CD8-positive, alpha-beta memory T cell (primary cell): ENCODE results near the gene OPCML. TPM values are rescaled to one million over a fixed set of nuclear protein-coding genes. Genes with fewer than 3 reads are reported as not detected.

Experiments used
- CTCF ChIA-PET: fragments of 350-600 bp; sonication (Branson Sonifier 250); formaldehyde crosslinking; loops from one replicate; lab custom pipeline; 2021; ENCODE audit warnings: antibody characterized with exemption; lab: Charles Lee
- POLR2A ChIA-PET: fragments of 350-600 bp; sonication (Branson Sonifier 250); formaldehyde crosslinking; loops from one replicate; lab custom pipeline; 2021; ENCODE audit warnings: antibody characterized with exemption; lab: Charles Lee
- DNase-seq, 5 donors: peaks; one replicate each; pipeline versions ENCODE4 v3.0.0 to v3.0.0-alpha.2; 2020 to 2022; ENCODE audit warnings: mixed read lengths in 1 of 5
- H3K27ac ChIP-seq: one replicate; pipeline ENCODE4 v1.7.0; 2013; ENCODE audit warnings: low read depth, mild to moderate bottlenecking, low read length, moderate library complexity
- H3K27me3 ChIP-seq: 2 replicates; pipeline ENCODE4 v1.7.0; 2013; ENCODE audit warnings: low read length, mild to moderate bottlenecking; ENCODE audit not compliant: insufficient read depth, poor library complexity, severe bottlenecking
- H3K36me3 ChIP-seq: 2 replicates; pipeline ENCODE4 v1.7.0; 2013; ENCODE audit warnings: mild to moderate bottlenecking, low read length, moderate library complexity; ENCODE audit not compliant: insufficient read depth
- H3K4me1 ChIP-seq: 2 replicates; pipeline ENCODE4 v1.7.0; 2013; ENCODE audit warnings: mild to moderate bottlenecking, low read length, moderate library complexity; ENCODE audit not compliant: insufficient read depth
- H3K4me3 ChIP-seq: 2 replicates; pipeline ENCODE4 v1.7.0; 2013; ENCODE audit warnings: mild to moderate bottlenecking, low read length
- H3K9me3 ChIP-seq: 2 replicates; pipeline ENCODE4 v1.7.0; 2013; ENCODE audit warnings: mild to moderate bottlenecking, low read length
- H3K27ac Mint-ChIP-seq, 8 donors: one replicate each; pipeline ENCODE4 v1.8.0; 2020 to 2021; ENCODE audit warnings: mixed read lengths in 8 of 8, mild to moderate bottlenecking in 6 of 8, inconsistent platforms in 3 of 8, moderate library complexity in 3 of 8
- H3K27me3 Mint-ChIP-seq, 2 donors: one replicate each; pipeline ENCODE4 v1.8.0; 2020 to 2021; ENCODE audit warnings: mixed read lengths in 2 of 2, mild to moderate bottlenecking in 1 of 2, moderate library complexity in 1 of 2
- H3K36me3 Mint-ChIP-seq, 3 donors: one replicate each; pipeline ENCODE4 v1.8.0; 2020 to 2021; ENCODE audit warnings: mixed read lengths in 3 of 3, inconsistent platforms in 1 of 3, mild to moderate bottlenecking in 1 of 3
- H3K4me1 Mint-ChIP-seq, 3 donors: one replicate each; pipeline ENCODE4 v1.8.0; 2020 to 2021; ENCODE audit warnings: mixed read lengths in 3 of 3, inconsistent platforms in 1 of 3, mild to moderate bottlenecking in 1 of 3
- H3K4me3 Mint-ChIP-seq, 7 donors: one replicate each; pipeline ENCODE4 v1.8.0; 2020 to 2021; ENCODE audit warnings: mixed read lengths in 7 of 7, mild to moderate bottlenecking in 6 of 7, moderate library complexity in 4 of 7, inconsistent platforms in 2 of 7
- H3K9me3 Mint-ChIP-seq, 5 donors: one replicate each; pipeline ENCODE4 v1.8.0; 2020 to 2022; ENCODE audit warnings: mixed read lengths in 5 of 5, mild to moderate bottlenecking in 3 of 5, moderate library complexity in 2 of 5, inconsistent platforms in 1 of 5
- polyA plus RNA-seq: library from polyadenylated mRNA; unstranded; fragments of 300-500 nt; fragmentation: Illumina TruSeq; gene quantifications from one replicate; pipeline ENCODE4 v1.2.3, GENCODE V29; 2021
- total RNA-seq, 2 experiments: library from RNA; stranded (reverse); gene quantifications; one replicate each; pipeline ENCODE4 v1.2.3, GENCODE V29; 2021

Gene OPCML
- total and polyA plus RNA-seq, 3 experiments from 2014 or later, result not detected

- Mint-ChIP-seq H3K4me1 (no peaks in the 10 kb centered on the region), H3K4me3 (no peak overlapping the region), H3K36me3 (no peaks in the 10 kb centered on the region), H3K27me3 (peaks cover 3 to 4% of the 10 kb centered on the region in 2 donors), H3K9me3 (peaks cover 0 to 5% (median 3%) of the 10 kb centered on the region in 5 donors), H3K27ac (peak overlapping the region in 1 of 8 donors; percentile 41)
- CTCF ChIA-PET, result no interaction called here
- Histone ChIP-seq H3K27ac (no peak overlapping the region), H3K27me3 (no peaks in the 10 kb centered on the region), H3K9me3 (no peaks in the 10 kb centered on the region), H3K4me1 (no peaks in the 10 kb centered on the region), H3K4me3 (no peak overlapping the region), H3K36me3 (no peaks in the 10 kb centered on the region)
- POLR2A ChIA-PET, result no interaction called here
- no peak for DNase-seq
Measured at GRCh38 chr11:132429685-132430084, 1102.6 kb downstream of the OPCML start.

GRCh38 chr11:132427611-132428010 is 1104.7 kb downstream of the OPCML start:
- Mint-ChIP-seq H3K4me1 (no peaks in the 10 kb centered on the region), H3K27me3 (peaks cover 1 to 3% of the 10 kb centered on the region in 2 donors)
- H3K27me3 ChIP-seq, result no peaks in the 10 kb centered on the region

DNA sequence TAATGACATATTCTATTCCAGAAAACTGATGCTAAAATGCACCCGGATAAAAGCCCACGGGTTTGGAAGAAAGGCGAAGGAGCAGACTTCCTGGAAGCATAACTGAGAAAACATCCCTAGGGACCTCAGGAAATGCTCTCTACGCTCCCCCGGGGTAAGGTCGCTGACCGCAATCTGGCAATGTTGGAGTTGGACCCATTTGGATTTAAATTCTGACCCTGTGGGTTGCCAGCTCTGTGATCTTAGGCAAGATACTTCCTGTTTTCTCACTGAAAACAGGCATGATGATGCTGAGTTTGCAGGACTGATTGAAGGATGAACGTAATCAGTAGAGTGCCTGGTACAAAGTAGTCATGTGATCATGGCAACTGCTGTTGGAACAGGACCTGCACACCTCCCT is 1107.9 kb downstream of the OPCML start:
- Histone ChIP-seq H3K36me3 (no peaks in the 10 kb centered on the region), H3K27me3 (no peaks in the 10 kb centered on the region), H3K9me3 (no peaks in the 10 kb centered on the region), H3K4me3 (no peak overlapping the region), H3K4me1 (no peaks in the 10 kb centered on the region), H3K27ac (no peak overlapping the region)
- Mint-ChIP-seq H3K27ac (no peak overlapping the region), H3K36me3 (peaks cover 0 to 3% (median 0%) of the 10 kb centered on the region in 3 donors), H3K4me1 (no peaks in the 10 kb centered on the region), H3K4me3 (no peak overlapping the region), H3K27me3 (peaks cover 1 to 3% of the 10 kb centered on the region in 2 donors), H3K9me3 (peaks cover 0 to 5% (median 2%) of the 10 kb centered on the region in 5 donors)
- ChIA-PET POLR2A (no interaction called here), CTCF (no interaction called here)
- DNase-seq, result no peak

More at GRCh38 chr11:132427611-132428010, 1104.7 kb downstream of the OPCML start:
- ChIA-PET POLR2A (no interaction called here), CTCF (no interaction called here)
- Mint-ChIP-seq H3K36me3 (no peaks in the 10 kb centered on the region), H3K9me3 (peaks cover 0 to 3% (median 2%) of the 10 kb centered on the region in 5 donors), H3K27ac (no peak overlapping the region), H3K4me3 (no peak overlapping the region)
- no peaks in the 10 kb centered on the region for H3K36me3 ChIP-seq
- H3K9me3 ChIP-seq, result no peaks in the 10 kb centered on the region
- H3K4me3 ChIP-seq, result no peak overlapping the region
- DNase-seq, result no peak
- H3K4me1 ChIP-seq, result no peaks in the 10 kb centered on the region
- no peak overlapping the region for H3K27ac ChIP-seq

DNA sequence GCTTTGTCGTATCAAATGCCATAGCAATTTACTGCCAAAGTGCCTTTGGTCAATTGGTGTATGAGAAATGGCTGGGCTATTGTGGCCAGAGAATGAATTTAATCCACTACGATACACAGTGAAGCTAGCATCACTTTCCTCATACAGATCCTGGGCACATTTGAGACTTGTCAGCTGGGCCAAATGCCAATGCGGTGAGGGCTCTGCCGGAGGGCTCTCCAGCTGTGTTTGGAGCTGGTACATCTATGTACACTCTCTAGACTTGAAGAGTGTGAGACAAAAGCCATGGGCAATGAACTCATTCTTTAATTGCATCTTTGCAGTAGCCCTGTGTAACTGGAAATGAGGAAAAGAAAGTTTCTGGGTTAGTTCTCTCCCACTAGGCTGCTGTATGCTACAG is 1109.0 kb downstream of the OPCML start:
- H3K4me1 Mint-ChIP-seq, result no peaks in the 10 kb centered on the region
- peaks cover 0 to 3% (median 0%) of the 10 kb centered on the region in 3 donors for H3K36me3 Mint-ChIP-seq
- no peak overlapping the region for H3K27ac ChIP-seq
- H3K27me3 ChIP-seq, result no peaks in the 10 kb centered on the region
- H3K4me3 Mint-ChIP-seq, result no peak overlapping the region
- H3K9me3 Mint-ChIP-seq, result peaks cover 0 to 6% (median 1%) of the 10 kb centered on the region in 5 donors
- no peak for DNase-seq
- no peak overlapping the region for H3K27ac Mint-ChIP-seq
- POLR2A ChIA-PET, result no interaction called here
- H3K36me3 ChIP-seq, result no peaks in the 10 kb centered on the region
- no peaks in the 10 kb centered on the region for H3K4me1 ChIP-seq
- H3K9me3 ChIP-seq, result no peaks in the 10 kb centered on the region
- peaks cover 0 to 1% of the 10 kb centered on the region in 2 donors for H3K27me3 Mint-ChIP-seq
- CTCF ChIA-PET, result no interaction called here
- no peak overlapping the region for H3K4me3 ChIP-seq

DNA sequence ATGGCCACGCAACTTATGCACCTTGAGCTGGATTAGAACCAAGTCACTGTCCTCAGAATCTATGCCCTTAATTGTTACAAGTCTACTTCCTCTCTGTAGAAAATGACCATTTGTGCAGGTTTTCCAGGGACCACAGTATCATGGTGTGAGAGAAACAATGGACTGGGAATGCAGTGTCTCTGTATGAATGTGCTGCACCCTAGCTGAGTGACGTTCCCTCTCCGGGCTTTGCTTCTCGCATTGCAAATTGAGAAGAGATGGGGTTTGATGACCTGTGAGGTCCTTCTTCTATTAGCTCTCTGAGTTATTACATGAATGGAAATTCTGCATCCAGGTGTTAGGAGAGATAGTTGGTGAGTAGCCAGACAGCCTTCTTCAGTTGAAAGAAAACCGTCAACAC is 1109.6 kb downstream of the OPCML start:
- Histone ChIP-seq H3K4me1 (no peaks in the 10 kb centered on the region), H3K4me3 (no peak overlapping the region), H3K27me3 (no peaks in the 10 kb centered on the region), H3K36me3 (no peaks in the 10 kb centered on the region), H3K9me3 (no peaks in the 10 kb centered on the region), H3K27ac (no peak overlapping the region)
- H3K4me1 Mint-ChIP-seq, result no peaks in the 10 kb centered on the region
- peaks cover 0 to 3% (median 0%) of the 10 kb centered on the region in 3 donors for H3K36me3 Mint-ChIP-seq
- H3K27ac Mint-ChIP-seq, result no peak overlapping the region
- peaks cover 0 to 1% of the 10 kb centered on the region in 2 donors for H3K27me3 Mint-ChIP-seq
- no peak for DNase-seq
- peaks cover 0 to 6% (median 1%) of the 10 kb centered on the region in 5 donors for H3K9me3 Mint-ChIP-seq
- ChIA-PET POLR2A (no interaction called here), CTCF (no interaction called here)
- H3K4me3 Mint-ChIP-seq, result no peak overlapping the region

DNA sequence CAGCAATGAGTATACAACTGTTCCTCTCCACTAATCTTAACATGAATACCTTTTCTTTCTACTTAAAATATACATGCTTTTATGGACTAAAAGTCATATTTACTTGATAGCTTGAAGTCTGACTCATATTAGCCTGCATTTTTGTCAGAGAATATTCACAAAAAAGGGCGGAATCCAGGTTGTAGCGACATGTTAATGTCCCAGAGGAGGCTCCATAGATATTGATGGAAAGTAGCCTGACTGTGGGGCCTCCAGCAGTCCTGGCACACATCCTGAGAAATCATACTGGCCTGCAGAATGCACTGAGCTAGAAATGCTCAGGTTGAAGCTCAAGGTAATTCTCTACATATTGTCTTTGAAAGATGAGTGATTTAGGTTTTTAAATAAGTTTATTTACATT is 1110.7 kb downstream of the OPCML start:
- H3K9me3 Mint-ChIP-seq, result peaks cover 0 to 6% (median 1%) of the 10 kb centered on the region in 5 donors
- CTCF ChIA-PET, result no interaction called here

GRCh38 chr11:132414451-132414850 is 1117.8 kb downstream of the OPCML start:
- no peak overlapping the region for H3K27ac Mint-ChIP-seq
- H3K4me3 Mint-ChIP-seq, result no peak overlapping the region
- DNase-seq, result no peak
- no peaks in the 10 kb centered on the region for H3K4me1 Mint-ChIP-seq
- no peaks in the 10 kb centered on the region for H3K27me3 ChIP-seq
- CTCF ChIA-PET, result no interaction called here
- H3K4me3 ChIP-seq, result no peak overlapping the region
- no peak overlapping the region for H3K27ac ChIP-seq
- peaks cover 0 to 5% (median 3%) of the 10 kb centered on the region in 5 donors for H3K9me3 Mint-ChIP-seq
- no peaks in the 10 kb centered on the region for H3K4me1 ChIP-seq
- H3K36me3 ChIP-seq, result no peaks in the 10 kb centered on the region
- peaks cover 0 to 1% (median 0%) of the 10 kb centered on the region in 3 donors for H3K36me3 Mint-ChIP-seq
- POLR2A ChIA-PET, result no interaction called here
- peaks cover 1 to 5% of the 10 kb centered on the region in 2 donors for H3K27me3 Mint-ChIP-seq
- no peaks in the 10 kb centered on the region for H3K9me3 ChIP-seq

More for the DNA sequence above, 1110.7 kb downstream of the OPCML start:
- Histone ChIP-seq H3K27me3 (no peaks in the 10 kb centered on the region), H3K4me1 (no peaks in the 10 kb centered on the region), H3K27ac (no peak overlapping the region), H3K4me3 (no peak overlapping the region), H3K36me3 (no peaks in the 10 kb centered on the region), H3K9me3 (no peaks in the 10 kb centered on the region)
- Mint-ChIP-seq H3K27me3 (peaks cover 0 to 1% of the 10 kb centered on the region in 2 donors), H3K4me3 (no peak overlapping the region), H3K4me1 (no peaks in the 10 kb centered on the region), H3K27ac (no peak overlapping the region), H3K36me3 (peaks cover 0 to 3% (median 0%) of the 10 kb centered on the region in 3 donors)
- POLR2A ChIA-PET, result no interaction called here
- DNase-seq, result no peak

DNA sequence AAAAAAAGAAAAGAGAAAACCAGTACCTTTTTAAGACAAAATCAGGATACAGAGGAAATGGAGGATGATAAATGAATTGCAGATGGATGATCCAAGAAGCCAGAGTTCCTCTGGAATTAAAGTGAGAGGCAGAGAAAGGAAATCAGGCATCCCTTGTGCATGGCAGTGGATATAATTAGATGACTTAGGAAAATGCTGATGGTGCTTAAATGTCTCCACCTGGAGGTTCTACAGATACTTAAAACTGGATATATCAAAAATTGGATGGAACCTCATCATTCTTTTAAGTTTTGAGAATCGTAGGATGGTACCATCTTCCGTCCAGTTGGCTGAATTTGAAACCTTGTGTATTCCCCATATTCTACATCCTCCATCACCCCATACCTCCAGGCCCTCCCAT is 1121.9 kb downstream of the OPCML start:
- Histone ChIP-seq H3K36me3 (no peaks in the 10 kb centered on the region), H3K27me3 (no peaks in the 10 kb centered on the region), H3K4me1 (no peaks in the 10 kb centered on the region), H3K27ac (no peak overlapping the region), H3K9me3 (no peaks in the 10 kb centered on the region), H3K4me3 (no peak overlapping the region)
- Mint-ChIP-seq H3K36me3 (peaks cover 0 to 1% (median 0%) of the 10 kb centered on the region in 3 donors), H3K4me1 (no peaks in the 10 kb centered on the region), H3K4me3 (no peak overlapping the region), H3K27me3 (peaks cover 3 to 5% of the 10 kb centered on the region in 2 donors), H3K27ac (no peak overlapping the region), H3K9me3 (peaks cover 0 to 8% (median 3%) of the 10 kb centered on the region in 5 donors)
- no peak for DNase-seq
- ChIA-PET CTCF (no interaction called here), POLR2A (no interaction called here)
